Parathyroid adenoma (tissue), 2 donors: ENCODE measurements around the gene SMNDC1.

ENCODE experiments used
- H2AFZ ChIP-seq: fragments of 300-600 bp; sonication (generic); one replicate; pipeline ENCODE4 v1.7.0; 2017; ENCODE audit warnings: antibody characterized with exemption, mild to moderate bottlenecking
- H3K27ac ChIP-seq: fragments of 300-600 bp; sonication (generic); one replicate; pipeline ENCODE4 v1.7.0; 2017
- H3K27me3 ChIP-seq: fragments of 300-600 bp; sonication (generic); one replicate; pipeline ENCODE4 v1.7.0; 2017; ENCODE audit warnings: low read length; ENCODE audit not compliant: control insufficient read depth, insufficient read depth
- H3K36me3 ChIP-seq: fragments of 300-600 bp; sonication (generic); one replicate; pipeline ENCODE4 v1.7.0; 2017; ENCODE audit warnings: low read length; ENCODE audit not compliant: control insufficient read depth, insufficient read depth
- H3K4me1 ChIP-seq: fragments of 300-600 bp; sonication (generic); one replicate; pipeline ENCODE4 v1.7.0; 2017; ENCODE audit warnings: control low read depth
- H3K4me2 ChIP-seq: fragments of 300-600 bp; sonication (generic); one replicate; pipeline ENCODE4 v1.7.0; 2017; ENCODE audit warnings: low read length
- H3K4me3 ChIP-seq: fragments of 300-600 bp; sonication (generic); one replicate; pipeline ENCODE4 v1.7.0; 2017; ENCODE audit warnings: low read depth, low read length
- H3K79me2 ChIP-seq: fragments of 300-600 bp; sonication (generic); one replicate; pipeline ENCODE4 v1.7.0; 2017; ENCODE audit warnings: control low read depth
- H3K9ac ChIP-seq: fragments of 300-600 bp; sonication (generic); one replicate; pipeline ENCODE4 v1.7.0; 2017; ENCODE audit warnings: mild to moderate bottlenecking
- H3K9me3 ChIP-seq: fragments of 300-600 bp; sonication (generic); one replicate; pipeline ENCODE4 v1.7.0; 2017; ENCODE audit warnings: low read length; ENCODE audit not compliant: control insufficient read depth
- CTCF ChIP-seq: fragments of 300-600 bp; sonication (generic); IDR thresholded peaks from one replicate; pipeline ENCODE4 v1.7.0; 2017; ENCODE audit warnings: antibody characterized with exemption, mild to moderate bottlenecking
- donor health status: primary hyperparathyroidism.

SMNDC1 gene

GRCh38 chr10:110350812-110351211, 46.1 kb upstream of the SMNDC1 start:
- H2AFZ ChIP-seq = no peak overlapping the region
- no peak for TF ChIP-seq CTCF
- H3K4me1 ChIP-seq = peaks cover 13% of the 10 kb centered on the region
- no peak overlapping the region for H3K4me2 ChIP-seq
- H3K9ac ChIP-seq = no peak overlapping the region
- H3K27ac ChIP-seq = no peak overlapping the region
- no peak overlapping the region for H3K4me3 ChIP-seq
- no peaks in the 10 kb centered on the region for H3K36me3 ChIP-seq
- H3K79me2 ChIP-seq = no peaks in the 10 kb centered on the region
- H3K27me3 ChIP-seq = no peaks in the 10 kb centered on the region
- H3K9me3 ChIP-seq = no peaks in the 10 kb centered on the region

- no peak for TF ChIP-seq CTCF
- no peak overlapping the region for H2AFZ ChIP-seq
- no peak overlapping the region for H3K4me3 ChIP-seq
- no peak overlapping the region for H3K9ac ChIP-seq
- H3K36me3 ChIP-seq = no peaks in the 10 kb centered on the region
- peaks cover 21% of the 10 kb centered on the region for H3K4me1 ChIP-seq
- H3K27me3 ChIP-seq = no peaks in the 10 kb centered on the region
- H3K27ac ChIP-seq = no peak overlapping the region
- no peaks in the 10 kb centered on the region for H3K79me2 ChIP-seq
- no peaks in the 10 kb centered on the region for H3K9me3 ChIP-seq
- H3K4me2 ChIP-seq = no peak overlapping the region
These were observed 45.1 kb upstream of the SMNDC1 start for GRCh38 chr10:110349831-110350230.

DNA sequence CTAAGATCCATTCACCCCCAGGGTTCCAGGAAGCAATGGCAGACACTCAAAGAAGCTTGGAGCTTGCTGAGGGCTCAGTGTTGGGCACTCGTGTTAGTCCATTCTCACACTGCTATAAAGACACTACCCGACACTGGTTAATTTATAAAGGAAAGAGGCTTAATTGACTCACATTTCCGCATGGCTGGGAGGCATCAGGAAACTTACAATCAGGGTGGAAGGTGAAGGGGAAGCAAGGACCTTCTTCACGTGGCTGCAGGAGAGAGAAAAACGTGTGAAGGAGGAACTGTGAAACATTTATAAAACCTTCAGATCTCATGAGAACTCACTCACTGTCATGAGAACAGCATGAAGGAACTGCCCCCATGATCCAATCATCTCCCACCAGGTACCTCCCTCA, 44.7 kb upstream of the SMNDC1 start:
- H3K9ac ChIP-seq = no peak overlapping the region
- no peaks in the 10 kb centered on the region for H3K27me3 ChIP-seq
- peaks cover 23% of the 10 kb centered on the region for H3K4me1 ChIP-seq
- no peak for TF ChIP-seq CTCF
- H3K36me3 ChIP-seq = no peaks in the 10 kb centered on the region
- H3K27ac ChIP-seq = no peak overlapping the region
- no peaks in the 10 kb centered on the region for H3K9me3 ChIP-seq
- no peak overlapping the region for H2AFZ ChIP-seq
- no peaks in the 10 kb centered on the region for H3K79me2 ChIP-seq
- no peak overlapping the region for H3K4me3 ChIP-seq
- no peak overlapping the region for H3K4me2 ChIP-seq

DNA sequence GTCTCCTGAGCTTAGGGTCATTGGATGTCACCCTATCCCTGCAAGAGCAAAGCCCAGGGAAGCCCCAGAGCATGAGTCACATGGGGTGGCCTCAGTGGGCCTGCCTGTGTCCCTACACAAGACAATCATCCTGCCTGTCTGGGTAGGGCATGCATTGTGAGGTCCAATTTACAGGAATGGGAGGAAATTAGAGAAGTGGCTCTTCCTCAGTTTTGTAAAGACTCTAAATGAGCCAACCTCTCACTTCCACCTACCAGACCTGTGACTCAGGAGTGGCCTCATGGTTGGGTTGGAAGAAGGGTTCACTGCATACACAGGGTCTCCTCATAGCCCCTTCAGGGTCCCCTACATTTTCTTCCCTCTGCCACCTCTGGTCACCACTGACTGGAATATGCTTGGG, 43.6 kb upstream of the SMNDC1 start:
- Histone ChIP-seq H3K9ac (no peak overlapping the region), H3K4me2 (no peak overlapping the region), H3K79me2 (no peaks in the 10 kb centered on the region), H3K9me3 (no peaks in the 10 kb centered on the region), H3K27ac (no peak overlapping the region), H3K27me3 (no peaks in the 10 kb centered on the region), H3K4me3 (no peak overlapping the region), H2AFZ (no peak overlapping the region), H3K36me3 (no peaks in the 10 kb centered on the region), H3K4me1 (peaks cover 18% of the 10 kb centered on the region)
- TF ChIP-seq CTCF = no peak

GRCh38 chr10:110346914-110347313, 42.2 kb upstream of the SMNDC1 start:
- no peak overlapping the region for H3K27ac ChIP-seq
- no peaks in the 10 kb centered on the region for H3K27me3 ChIP-seq
- H3K79me2 ChIP-seq = no peaks in the 10 kb centered on the region
- peaks cover 15% of the 10 kb centered on the region for H3K4me1 ChIP-seq
- H3K4me2 ChIP-seq = no peak overlapping the region
- H3K36me3 ChIP-seq = no peaks in the 10 kb centered on the region
- TF ChIP-seq CTCF = no peak
- no peak overlapping the region for H2AFZ ChIP-seq
- H3K4me3 ChIP-seq = no peak overlapping the region
- H3K9me3 ChIP-seq = no peaks in the 10 kb centered on the region
- H3K9ac ChIP-seq = no peak overlapping the region
